K562 treated with DMSO at 1 percent for 48 hours (cell line): ENCODE data around the gene IL17F. TPM values are rescaled to one million over a fixed set of nuclear protein-coding genes. Genes with fewer than 3 reads are reported as not detected.

ENCODE experiments used
- total RNA-seq: library from RNA; unstranded; fragments of 300-600 nt; gene quantifications from 2 replicates; pipeline ENCODE4 v1.2.3, GENCODE V29; 2022; ENCODE audit warnings: low replicate concordance; ENCODE audit errors: extremely low read depth

The IL17F gene
- total RNA-seq, result not detected in 2 replicates

DNA sequence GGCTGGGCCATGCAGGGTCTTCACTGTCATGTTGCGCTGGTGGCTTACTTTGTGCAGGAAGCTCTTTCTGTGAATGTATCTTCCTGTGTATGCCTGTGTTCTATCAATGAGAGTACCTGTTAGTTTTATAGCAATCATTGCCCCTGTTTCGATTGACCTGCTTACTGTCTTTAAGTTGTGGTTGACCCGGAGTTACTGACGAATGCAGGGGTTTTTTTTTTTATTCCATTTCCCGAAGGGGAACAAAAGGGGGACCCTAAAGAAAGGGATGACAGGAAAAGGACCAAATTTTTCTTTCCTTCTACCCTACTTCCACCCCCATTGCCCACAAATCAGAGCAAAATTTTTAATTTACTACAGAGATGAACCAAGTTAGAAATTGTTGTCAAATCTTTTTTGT is at the start of gene IL17F:
Gene IL17F (minus strand): TSS at position 101 of the 400 bp plus-strand sequence. CDS start 71 bp downstream, at position 30.

GRCh38 chr6:52284460-52285176 is 40.3 kb upstream of the IL17F start, which contains the start of gene MCM3:
Gene MCM3 (minus strand): TSS chr6:52284742. CDS start chr6:52284674, 68 bp downstream.

Other genes with a start within 250 kb of the IL17F start
- gene PKHD1, start 156.9 kb downstream of the IL17F start, total RNA-seq, result not detected in 2 replicates
- gene IL17A, start 58.1 kb downstream of the IL17F start, total RNA-seq, result not detected in 2 replicates
- 161 TPM in 1 of 2 replicates, not detected in the other for gene MCM3, start 40.2 kb upstream of the IL17F start, total RNA-seq
- gene PAQR8, start 117.7 kb upstream of the IL17F start, total RNA-seq, result not detected in 2 replicates
- gene EFHC1, start 175.8 kb upstream of the IL17F start, total RNA-seq, result not detected in 2 replicates